Effector CD4-positive, alpha-beta T cell (primary cell): ENCODE measurements around the gene AFF2.

Source experiments
- DNase-seq: peaks from one replicate; pipeline ENCODE4 v3.0.0-alpha.2; 2020

AFF2 gene

GRCh38 chrX:148940411-148940996, 440.1 kb downstream of the AFF2 start:
- no peak for DNase-seq

DNA sequence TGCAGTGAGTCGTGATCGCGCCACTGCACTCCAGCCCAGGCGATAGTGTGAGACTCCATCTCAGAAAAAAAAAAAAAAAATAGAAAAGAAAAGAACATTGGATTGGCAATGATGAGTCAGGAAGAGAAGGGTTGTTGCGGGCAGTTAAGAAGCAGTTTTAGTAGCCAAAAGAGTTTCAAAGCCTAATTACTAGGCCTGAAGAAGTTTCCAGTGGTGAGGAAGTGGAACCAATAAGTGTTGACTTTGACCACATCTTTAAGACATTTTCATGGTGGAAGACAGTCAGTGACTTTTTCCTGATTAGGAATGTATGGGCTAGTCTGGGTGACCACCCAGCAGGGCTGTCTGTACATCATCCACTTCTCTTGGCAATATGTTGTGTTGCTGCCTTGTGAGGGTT, 442.3 kb downstream of the AFF2 start:
- DNase-seq = no peak

- DNase-seq = no peak
Measured at GRCh38 chrX:148947399-148947975, 447.1 kb downstream of the AFF2 start.

- DNase-seq = no peak
Measured at GRCh38 chrX:148956352-148956751, 455.9 kb downstream of the AFF2 start.

DNA sequence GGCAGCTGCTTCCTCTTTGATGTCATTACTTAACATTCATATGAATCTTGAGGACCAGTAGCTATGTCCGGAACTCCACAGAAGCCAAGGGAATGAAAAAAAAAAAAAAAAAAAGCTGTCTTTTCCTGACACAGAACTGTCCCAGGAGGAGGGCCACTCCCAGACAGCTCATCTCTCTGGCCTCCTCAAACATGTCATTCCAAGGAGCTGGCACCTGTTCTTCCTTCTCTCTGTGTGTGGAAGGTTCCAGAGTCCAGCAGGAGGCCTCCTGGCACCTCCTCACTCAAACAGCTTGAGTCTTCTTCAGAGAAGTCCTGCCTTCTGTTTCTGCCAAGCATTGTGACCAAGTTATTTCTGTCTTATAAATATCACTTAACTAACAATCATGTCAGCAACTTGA, 458.5 kb downstream of the AFF2 start:
- no peak for DNase-seq

GRCh38 chrX:148960060-148960459, 459.6 kb downstream of the AFF2 start:
- no peak for DNase-seq

DNA sequence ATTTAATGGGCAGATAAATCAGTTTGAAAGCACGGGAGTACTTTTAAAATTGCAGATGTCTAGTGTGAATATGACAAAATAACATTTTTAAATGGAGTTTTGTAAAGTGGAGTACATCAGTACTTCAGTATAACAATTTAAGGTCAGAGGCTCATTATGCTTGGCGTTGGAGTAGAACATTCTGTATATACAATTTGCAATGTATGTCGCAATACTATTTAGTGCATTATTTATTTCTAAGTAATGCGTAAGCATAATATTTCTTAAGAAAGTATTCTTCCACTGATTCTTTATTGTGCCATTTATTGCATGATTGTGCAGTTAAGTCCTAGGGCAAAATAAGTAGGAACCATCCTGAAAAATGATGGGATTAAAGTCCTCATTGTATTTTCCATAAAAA, 461.6 kb downstream of the AFF2 start:
- no peak for DNase-seq

DNA sequence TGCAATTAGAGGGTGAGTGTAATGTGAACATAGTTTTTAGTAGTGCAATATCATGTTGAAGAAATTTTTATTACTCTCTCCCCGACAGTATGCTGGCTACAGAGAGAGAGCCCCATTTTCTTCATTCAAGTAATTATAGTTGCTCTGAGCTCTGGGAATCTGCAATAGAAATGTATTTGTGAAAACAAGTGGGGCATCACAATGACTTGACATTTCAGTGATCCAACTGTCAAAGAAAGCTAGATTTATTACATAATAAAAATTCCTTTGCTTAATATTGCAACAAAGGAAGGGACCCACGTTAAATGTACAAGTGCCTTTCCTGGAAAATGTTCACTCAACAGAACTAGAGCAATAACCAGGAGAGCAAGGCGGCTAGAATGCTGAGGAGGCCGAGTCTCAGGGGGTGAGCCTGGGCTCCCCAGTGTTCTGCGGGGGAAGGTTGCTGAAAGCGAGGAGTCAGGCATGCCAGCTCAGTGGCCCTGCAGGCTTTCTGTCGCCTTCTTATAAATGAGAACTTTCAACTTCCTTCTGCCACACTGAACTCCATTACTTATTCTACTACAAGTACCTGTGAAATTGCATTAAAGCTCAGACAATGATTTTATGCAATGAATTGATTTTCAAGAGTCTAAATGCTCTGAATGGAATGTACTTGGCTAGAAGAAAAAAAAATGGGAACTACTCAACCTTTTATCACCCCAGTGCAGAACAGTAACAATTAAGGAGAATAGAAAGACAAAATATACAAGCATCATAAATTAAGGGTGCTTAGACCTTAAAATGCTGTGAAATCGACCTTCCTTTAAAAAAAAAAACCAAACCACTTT, 476.4 kb downstream of the AFF2 start:
- no peak for DNase-seq

GRCh38 chrX:148979786-148980185, 479.4 kb downstream of the AFF2 start:
- no peak for DNase-seq

DNA sequence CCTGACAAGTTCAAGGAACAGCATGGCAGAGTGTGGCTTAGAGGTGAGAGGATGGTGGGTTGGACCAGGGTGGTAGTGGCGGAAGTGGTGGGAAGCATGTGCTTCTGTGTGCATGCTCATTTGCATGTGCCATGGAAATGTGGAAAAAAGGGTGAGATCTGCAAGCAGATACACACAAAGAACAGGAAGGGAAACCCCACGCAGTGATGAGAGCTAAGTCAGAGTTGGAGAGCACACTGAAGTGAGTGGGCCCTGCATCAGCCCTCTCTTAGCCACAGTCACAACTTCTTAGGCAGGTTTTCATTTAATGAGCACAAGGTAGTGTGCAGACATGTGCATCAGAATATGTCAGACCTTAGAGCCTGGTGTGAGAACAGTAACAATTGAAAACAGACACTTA, 483.8 kb downstream of the AFF2 start:
- DNase-seq = no peak

- no peak for DNase-seq
Measured at GRCh38 chrX:148991502-148991901, 491.1 kb downstream of the AFF2 start.

DNA sequence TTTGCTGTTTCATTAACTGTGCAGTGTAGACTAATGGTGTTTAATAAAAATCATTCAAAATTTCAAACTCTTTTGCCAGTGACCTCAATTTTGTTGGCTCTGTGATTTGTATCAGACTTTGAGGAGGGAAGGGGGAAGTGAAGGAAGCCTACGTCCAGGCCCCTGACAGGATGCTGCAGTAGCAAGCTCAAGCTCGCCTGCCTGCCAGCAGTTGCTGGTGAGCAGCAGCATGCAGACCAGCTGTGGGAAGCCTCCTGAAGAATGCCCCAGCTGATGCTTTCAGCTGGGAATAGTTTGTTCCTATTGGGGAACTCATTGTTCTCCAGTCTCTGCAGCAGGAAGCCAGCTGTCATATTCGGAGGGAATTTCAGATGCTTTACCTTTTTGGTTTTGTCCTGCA, 495.2 kb downstream of the AFF2 start:
- DNase-seq = no peak

DNA sequence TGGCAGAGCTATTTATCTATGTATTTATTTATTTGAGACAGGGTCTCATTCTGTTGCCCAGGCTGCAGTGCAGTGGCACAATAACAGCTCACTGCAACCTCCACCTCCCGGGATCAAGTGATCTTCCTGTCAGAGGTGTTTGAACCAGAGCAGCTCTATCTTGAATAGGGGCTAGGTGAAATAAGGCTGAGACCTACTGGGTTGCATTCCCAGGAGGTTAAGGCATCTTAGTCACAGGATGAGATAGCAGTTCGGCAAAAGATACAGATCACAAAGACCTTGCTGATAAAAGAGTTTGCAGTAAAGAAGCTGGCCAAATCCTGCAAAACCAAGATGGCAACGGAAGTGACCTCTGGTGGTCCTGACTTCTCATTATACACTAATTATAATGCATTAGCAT, 501.9 kb downstream of the AFF2 start:
- no peak for DNase-seq

DNA sequence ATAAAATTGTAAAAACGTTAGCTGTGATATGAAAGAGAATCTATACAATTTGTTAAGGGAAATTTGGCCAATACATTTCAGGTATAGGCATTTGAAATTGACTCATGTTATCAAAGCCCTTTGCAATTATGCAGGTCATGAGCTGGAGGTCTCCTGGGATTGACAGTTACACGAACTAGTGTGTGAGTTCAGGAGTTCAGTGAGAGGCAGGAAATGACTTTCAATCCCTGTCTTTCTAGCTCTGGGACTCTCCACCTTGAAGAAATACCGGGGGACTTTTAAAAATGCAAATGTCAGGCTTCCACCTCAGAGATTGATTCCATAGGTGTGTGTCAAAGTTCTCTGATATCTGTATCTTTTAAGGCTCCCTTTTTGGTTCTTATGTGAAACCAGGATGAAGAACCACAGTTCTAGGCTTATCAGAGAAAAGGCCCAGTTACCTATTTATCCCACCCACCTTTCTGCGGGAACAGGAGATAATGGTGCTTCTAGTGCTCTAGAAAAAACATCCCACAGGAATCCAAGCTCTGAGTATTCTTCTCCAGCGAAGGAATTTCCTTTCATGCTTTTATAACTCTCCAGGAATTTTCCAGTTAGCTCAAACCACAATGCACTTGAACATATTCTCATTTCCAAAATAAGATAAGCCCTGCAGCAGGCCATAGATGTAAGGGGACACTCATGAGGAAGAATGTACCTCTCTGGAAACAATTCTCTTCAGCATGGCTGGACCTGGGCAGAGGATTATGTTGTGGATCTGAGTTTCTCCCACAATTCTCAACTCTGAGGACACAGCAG, 503.6 kb downstream of the AFF2 start:
- no peak for DNase-seq

- DNase-seq = no peak
Measured at GRCh38 chrX:149004936-149005335, 504.5 kb downstream of the AFF2 start.

DNA sequence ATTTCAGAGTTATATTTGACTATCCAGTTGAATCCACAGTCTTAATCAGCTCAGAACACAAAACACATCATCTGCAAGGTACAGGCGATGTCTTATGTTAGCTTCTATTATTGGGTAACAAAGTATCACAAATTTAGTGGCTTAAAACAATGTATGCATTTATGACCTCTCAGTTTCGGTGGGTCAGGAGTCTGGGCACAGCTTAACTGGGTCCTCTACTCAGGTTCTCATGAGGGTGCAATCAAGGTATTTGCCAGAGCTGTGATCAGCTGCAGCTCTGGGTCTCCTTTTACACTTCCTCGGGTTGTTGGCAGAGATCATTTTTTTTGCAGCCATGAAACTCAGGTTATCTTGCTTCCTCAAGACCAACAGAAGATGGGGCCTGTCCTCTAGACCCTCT, 505.8 kb downstream of the AFF2 start:
- no peak for DNase-seq

DNA sequence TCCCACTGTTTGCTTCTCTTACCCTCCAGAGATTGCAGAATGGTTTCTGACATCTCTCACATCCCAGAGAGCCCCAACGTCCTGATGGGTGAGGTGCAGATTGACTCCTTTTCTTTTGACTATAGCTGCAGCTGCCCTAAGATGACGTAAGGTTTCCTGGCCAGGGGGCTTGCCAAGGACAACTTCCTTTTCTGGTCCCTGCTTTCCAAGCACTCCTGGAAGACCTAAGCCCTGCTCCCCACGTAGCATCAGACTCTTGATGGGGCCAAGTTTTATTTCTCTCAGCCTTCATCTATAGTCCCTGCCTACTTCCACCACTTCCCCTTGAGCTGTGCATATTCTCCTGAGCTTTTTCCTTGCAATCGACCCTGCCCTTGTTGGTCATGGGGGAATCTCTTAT, 507.0 kb downstream of the AFF2 start:
- DNase-seq = no peak

- no peak for DNase-seq
Measured at GRCh38 chrX:149010013-149010852, 509.8 kb downstream of the AFF2 start.

DNA sequence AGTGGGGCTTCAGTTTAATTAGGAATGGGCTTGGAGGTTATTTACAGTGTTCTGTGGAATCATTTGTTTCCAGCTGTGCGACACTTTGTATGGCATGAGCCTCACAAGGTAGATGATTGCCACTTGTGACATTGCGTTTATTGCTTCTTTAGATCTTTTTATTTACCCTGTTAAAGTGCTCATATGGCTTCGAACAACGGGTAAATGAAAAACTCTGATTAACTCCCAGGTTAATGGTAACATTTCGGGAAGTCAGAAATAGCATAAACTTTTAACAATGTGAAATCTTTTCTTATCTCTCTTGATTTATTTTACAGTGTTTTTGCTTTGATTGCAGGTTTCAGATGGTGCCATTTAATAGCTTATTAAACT, 510.4 kb downstream of the AFF2 start:
- DNase-seq = no peak

GRCh38 chrX:149013081-149013480, 512.7 kb downstream of the AFF2 start:
- no peak for DNase-seq

- no peak for DNase-seq
Measured at GRCh38 chrX:149021159-149021558, 520.7 kb downstream of the AFF2 start.

DNA sequence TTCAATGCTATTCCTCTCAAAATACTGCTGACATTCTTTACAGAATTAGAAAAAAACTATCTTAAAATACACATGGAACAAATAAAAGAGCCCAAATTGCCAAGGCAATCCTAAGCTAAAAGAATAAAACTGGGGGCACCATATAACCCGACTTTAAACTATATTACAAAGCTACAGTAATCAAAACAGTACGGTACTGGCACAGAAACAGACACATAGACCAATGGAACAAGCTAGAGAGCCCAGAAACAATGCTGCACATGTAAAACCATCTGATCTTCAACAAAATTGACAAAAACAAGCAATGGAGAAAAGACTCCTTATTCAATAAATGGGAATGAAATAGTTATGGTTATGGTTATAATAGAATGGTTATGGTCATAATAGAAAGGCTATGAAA, 522.1 kb downstream of the AFF2 start:
- no peak for DNase-seq

- DNase-seq = no peak
Measured at GRCh38 chrX:149032449-149032848, 532.0 kb downstream of the AFF2 start.
